Measurements from ENCODE around the gene MYO3B.
"Not testable (repeated sequence)": the region's sequence is repeated elsewhere in the genome, so short reads cannot be mapped to it uniquely, and the experiment has no call there.

DNA sequence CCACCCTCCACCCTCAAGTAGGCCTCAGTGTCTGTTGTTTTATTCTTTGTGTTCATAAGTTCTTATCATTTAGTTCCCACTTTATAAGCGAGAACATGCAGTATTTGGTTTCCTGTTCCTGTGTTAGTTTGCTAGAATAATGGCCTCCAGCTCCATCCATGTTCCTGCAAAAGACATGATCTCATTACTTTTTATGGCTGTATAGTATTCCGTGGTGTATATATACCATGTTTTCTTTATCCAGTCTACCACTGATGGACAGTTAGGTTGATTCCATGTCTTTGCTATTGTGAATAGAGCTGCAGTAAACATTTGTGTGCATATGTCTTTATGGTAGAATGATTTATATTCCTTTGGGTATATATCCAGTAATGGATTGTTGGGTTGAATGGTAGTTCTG, 101.7 kb downstream of the MYO3B start:
- TF ChIP-seq, protein P1, sequence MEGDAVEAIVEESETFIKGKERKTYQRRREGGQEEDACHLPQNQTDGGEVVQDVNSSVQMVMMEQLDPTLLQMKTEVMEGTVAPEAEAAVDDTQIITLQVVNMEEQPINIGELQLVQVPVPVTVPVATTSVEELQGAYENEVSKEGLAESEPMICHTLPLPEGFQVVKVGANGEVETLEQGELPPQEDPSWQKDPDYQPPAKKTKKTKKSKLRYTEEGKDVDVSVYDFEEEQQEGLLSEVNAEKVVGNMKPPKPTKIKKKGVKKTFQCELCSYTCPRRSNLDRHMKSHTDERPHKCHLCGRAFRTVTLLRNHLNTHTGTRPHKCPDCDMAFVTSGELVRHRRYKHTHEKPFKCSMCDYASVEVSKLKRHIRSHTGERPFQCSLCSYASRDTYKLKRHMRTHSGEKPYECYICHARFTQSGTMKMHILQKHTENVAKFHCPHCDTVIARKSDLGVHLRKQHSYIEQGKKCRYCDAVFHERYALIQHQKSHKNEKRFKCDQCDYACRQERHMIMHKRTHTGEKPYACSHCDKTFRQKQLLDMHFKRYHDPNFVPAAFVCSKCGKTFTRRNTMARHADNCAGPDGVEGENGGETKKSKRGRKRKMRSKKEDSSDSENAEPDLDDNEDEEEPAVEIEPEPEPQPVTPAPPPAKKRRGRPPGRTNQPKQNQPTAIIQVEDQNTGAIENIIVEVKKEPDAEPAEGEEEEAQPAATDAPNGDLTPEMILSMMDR (IDR thresholded peaks at IDR 0.05): not testable (repeated sequence)
- not testable (repeated sequence) for TF ChIP-seq POLR2A, POLR2AphosphoS5 (IDR thresholded peaks at IDR 0.05)

Measured in prostate gland (tissue), 2 donors.